ENCODE measurements around the gene THSD4. TPM values are rescaled to one million over a fixed set of nuclear protein-coding genes. Genes with fewer than 3 reads are reported as not detected.

THSD4 gene
- total and polyA plus RNA-seq, 2 of the 4 experiments (the other 2 are of a cell fraction), result 25.5 to 31.1 TPM

DNA sequence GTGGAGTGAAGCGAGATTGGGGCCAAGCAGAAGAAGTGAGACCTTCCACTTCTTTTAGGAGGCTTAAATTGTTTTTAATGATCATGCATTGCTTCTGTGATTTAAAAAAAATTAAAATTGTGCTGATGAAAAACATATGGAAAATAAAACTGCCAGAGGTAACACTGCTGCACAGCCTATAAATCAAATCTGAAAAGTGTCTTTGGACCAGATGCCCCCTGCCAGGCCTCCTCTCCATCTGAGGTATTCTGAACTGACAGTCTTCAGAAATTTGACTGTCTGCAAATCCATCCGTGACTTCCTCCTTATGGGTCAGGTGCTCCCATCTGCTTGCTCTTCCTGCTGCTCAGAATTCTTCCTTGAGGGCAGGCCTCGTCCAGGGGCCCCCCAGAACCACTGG, 586.5 kb downstream of the THSD4 start:
- Histone ChIP-seq H3K27ac (ENCODE audit: insufficient read depth, low read length) (no peak overlapping the region), H3K9ac (ENCODE audit: low read depth, low read length) (no peak overlapping the region), H3K4me2 (ENCODE audit: low read depth, low read length) (no peak overlapping the region), H2BK15ac (ENCODE audit: low read depth, low read length) (no peak overlapping the region), H3K23ac (ENCODE audit: low read depth, low read length) (no peak overlapping the region), H3K79me1 (ENCODE audit: low read depth in 1 of 2, low read length in 2 of 2) (peaks cover 0 to 9% of the 10 kb centered on the region in 2 experiments; a peak in 1 of 4 replicates), H4K20me1 (ENCODE audit: insufficient read depth, low read length) (no peaks in the 10 kb centered on the region), H4K91ac (ENCODE audit: insufficient read depth, low read depth, low read length) (no peak overlapping the region), H3K9me3 (ENCODE audit: control insufficient read depth, insufficient read depth, low read length) (no peaks in the 10 kb centered on the region), H3K18ac (ENCODE audit: low read depth, low read length) (no peak overlapping the region), H3K4ac (ENCODE audit: low read depth, low read length) (no peak overlapping the region), H3K27me3 (ENCODE audit: control insufficient read depth, insufficient read depth, low read length) (no peaks in the 10 kb centered on the region), H2BK120ac (ENCODE audit: low read depth, low read length) (no peak overlapping the region), H3K9me1 (ENCODE audit: insufficient read depth, low read length) (peaks cover 11% of the 10 kb centered on the region), H2BK5ac (ENCODE audit: low read depth, low read length, poor library complexity, severe bottlenecking) (no peak overlapping the region), H3K4me3 (ENCODE audit: insufficient read depth, low read depth, low read length) (no peak overlapping the region), H4K8ac (ENCODE audit: low read depth in 2 of 2, low read length in 2 of 2) (no peak overlapping the region), H3K4me1 (ENCODE audit: control insufficient read depth, insufficient read depth, low read length) (peaks cover 16% of the 10 kb centered on the region), H2BK20ac (ENCODE audit: low read depth, low read length) (no peak overlapping the region), H2AK9ac (replicated peaks; ENCODE audit: low read depth, low read length, poor library complexity) (no peak overlapping the region), H3K56ac (ENCODE audit: extremely low read depth, insufficient read depth, low read length) (no peak overlapping the region), H2AFZ (replicated peaks; ENCODE audit: low read length, poor library complexity) (no peak overlapping the region), H4K5ac (ENCODE audit: low read depth, low read length) (no peak overlapping the region), H3K36me3 (ENCODE audit: control insufficient read depth, insufficient read depth, low read length) (no peaks in the 10 kb centered on the region), H3K14ac (replicated peaks; ENCODE audit: low read depth, low read length) (no peak overlapping the region), H2AK5ac (ENCODE audit: low read depth, low read length) (no peak overlapping the region)
- intact Hi-C loops (cut with micrococcal nuclease) (no loop called here), dilution Hi-C loops (cut with HindIII; ENCODE audit: low sequenced_read_pairs, unreplicated experiment) (no loop called here), in situ Hi-C loops (cut with MboI; ENCODE audit: low sequenced_read_pairs) (no loop called here)
- no peak for TF ChIP-seq FOS (IDR thresholded peaks at IDR 0.05; ENCODE audit: low read depth, low read length)
- TF ChIP-seq, protein P1, sequence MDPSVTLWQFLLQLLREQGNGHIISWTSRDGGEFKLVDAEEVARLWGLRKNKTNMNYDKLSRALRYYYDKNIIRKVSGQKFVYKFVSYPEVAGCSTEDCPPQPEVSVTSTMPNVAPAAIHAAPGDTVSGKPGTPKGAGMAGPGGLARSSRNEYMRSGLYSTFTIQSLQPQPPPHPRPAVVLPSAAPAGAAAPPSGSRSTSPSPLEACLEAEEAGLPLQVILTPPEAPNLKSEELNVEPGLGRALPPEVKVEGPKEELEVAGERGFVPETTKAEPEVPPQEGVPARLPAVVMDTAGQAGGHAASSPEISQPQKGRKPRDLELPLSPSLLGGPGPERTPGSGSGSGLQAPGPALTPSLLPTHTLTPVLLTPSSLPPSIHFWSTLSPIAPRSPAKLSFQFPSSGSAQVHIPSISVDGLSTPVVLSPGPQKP (IDR thresholded peaks at IDR 0.05; ENCODE audit: borderline replicate concordance, low read depth, low read length), result no peak
- TF ChIP-seq, protein P2, sequence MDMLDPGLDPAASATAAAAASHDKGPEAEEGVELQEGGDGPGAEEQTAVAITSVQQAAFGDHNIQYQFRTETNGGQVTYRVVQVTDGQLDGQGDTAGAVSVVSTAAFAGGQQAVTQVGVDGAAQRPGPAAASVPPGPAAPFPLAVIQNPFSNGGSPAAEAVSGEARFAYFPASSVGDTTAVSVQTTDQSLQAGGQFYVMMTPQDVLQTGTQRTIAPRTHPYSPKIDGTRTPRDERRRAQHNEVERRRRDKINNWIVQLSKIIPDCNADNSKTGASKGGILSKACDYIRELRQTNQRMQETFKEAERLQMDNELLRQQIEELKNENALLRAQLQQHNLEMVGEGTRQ (IDR thresholded peaks at IDR 0.05; ENCODE audit: low read depth, low read length), result no peak
- no peak for TF ChIP-seq NFE2L2 (IDR thresholded peaks at IDR 0.05; ENCODE audit: low read depth, low read length)
- no peak for TF ChIP-seq CTCF (conservative IDR thresholded peaks at IDR 0.05; ENCODE audit: low read depth, low read length)
- no peak for TF ChIP-seq POLR2A (IDR thresholded peaks at IDR 0.05; ENCODE audit: low read depth, low read length)
- TF ChIP-seq RAD21 (IDR thresholded peaks at IDR 0.05; ENCODE audit: low read length), result no peak
- TF ChIP-seq SMC3 (IDR thresholded peaks at IDR 0.05; ENCODE audit: low read depth, low read length), result no peak
- no peak for TF ChIP-seq CHD1 (IDR thresholded peaks at IDR 0.05; ENCODE audit: low read depth, low read length)
- TF ChIP-seq MXI1 (IDR thresholded peaks at IDR 0.05; ENCODE audit: borderline replicate concordance, low read depth, low read length), result no peak
- no peak for TF ChIP-seq MAFK (IDR thresholded peaks at IDR 0.05; ENCODE audit: low read depth, low read length)
- no peak for TF ChIP-seq RCOR1 (IDR thresholded peaks at IDR 0.05; ENCODE audit: insufficient replicate concordance, low read length)
- no peak for TF ChIP-seq MAZ (IDR thresholded peaks at IDR 0.05; ENCODE audit: borderline replicate concordance, low read depth, low read length)
- TF ChIP-seq RFX5 (IDR thresholded peaks at IDR 0.05; ENCODE audit: low read depth, low read length), result no peak
- no peak for TF ChIP-seq CEBPB (IDR thresholded peaks at IDR 0.05; ENCODE audit: low read depth, low read length)
- WGBS, 2 experiments (ENCODE audit: extremely low coverage in 2 of 2, insufficient read length in 1 of 2), result 83% methylated on average over 1 of the region's 3 CpGs; no CpG with 5 or more reads in 1 of the 2 experiments
- no peak for ATAC-seq (ENCODE audit: low read depth)
- no TSS peak for BruUV-seq (replicated peaks)
- POLR2A ChIA-PET (ENCODE audit: unreplicated experiment), result no interaction called here
- CTCF ChIA-PET, result interaction anchor here (1.5 kb wide), 1 partner anchor 14 kb away, joined by 3 read pairs; no protein-coding TSS in a partner anchor
- no peak for DNase-seq

Measured in IMR-90 (cell line).